K562 (cell line): Measurements from ENCODE around the gene SMNDC1. TPM values are rescaled to one million over a fixed set of nuclear protein-coding genes. Genes with fewer than 3 reads are reported as not detected.
A peak's percentile ranks its signal among the peaks of the same experiment; 100 is the strongest.

Experiments
- CGGBP1 ChIP-seq: fragments of 250-450 bp; sonication (Bioruptor Pico); IDR thresholded peaks from 2 replicates; pipeline ENCODE4 v1.9.0; 2021; ENCODE audit warnings: mild to moderate bottlenecking
- CTBP1 ChIP-seq: fragments of 450-650 bp; IDR thresholded peaks from 2 replicates; pipeline ENCODE4 v1.6.1; 2016; ENCODE audit warnings: borderline replicate concordance
- FOXA3 ChIP-seq, 2 experiments: fragments of 450-650 bp in 1 of 2; sonication (generic) in 1 of 2; formaldehyde crosslinking; IDR thresholded peaks in 1 of 2; conservative IDR thresholded peaks in 1 of 2; 2 replicates each; pipeline versions ENCODE4 v1.4.0 to v1.8.0; 2020 to 2022; ENCODE audit warnings: mild to moderate bottlenecking in 2 of 2, missing genetic modification reagents in 1 of 2
- FOXJ2 ChIP-seq: fragments of 200-800 bp; sonication (Bioruptor generic); IDR thresholded peaks from 2 replicates; pipeline ENCODE4 v1.6.1; 2016; ENCODE audit warnings: missing genetic modification characterization, missing compliant biosample characterization
- FOXK1 ChIP-seq: sonication (generic); formaldehyde crosslinking; IDR thresholded peaks from 2 replicates; pipeline ENCODE4 v1.8.0; 2022; ENCODE audit warnings: missing genetic modification reagents, mild to moderate bottlenecking, borderline replicate concordance
- FOXK2 ChIP-seq, 2 experiments: fragments of 450-650 bp; IDR thresholded peaks in 1 of 2; conservative IDR thresholded peaks in 1 of 2; 2 replicates each; pipeline ENCODE4 v1.6.1; 2016; ENCODE audit warnings: low read depth in 2 of 2, mild to moderate bottlenecking in 1 of 2
- FUS ChIP-seq: fragments of 200-400 bp; formaldehyde crosslinking; optimal IDR thresholded peaks from 2 replicates; pipeline ENCODE3; 2017; ENCODE audit warnings: low read depth, low read length
- IRF2 ChIP-seq: sonication (generic); formaldehyde crosslinking; IDR thresholded peaks from 2 replicates; pipeline ENCODE4 v1.8.1; 2022; ENCODE audit warnings: mild to moderate bottlenecking, missing genetic modification reagents
- MCM2 ChIP-seq: fragments of 450-650 bp; IDR thresholded peaks from 2 replicates; pipeline ENCODE4 v1.6.1; 2017; ENCODE audit warnings: low read depth, mild to moderate bottlenecking
- MEF2D ChIP-seq: conservative IDR thresholded peaks from 2 replicates; pipeline ENCODE4 v1.6.1; 2016; ENCODE audit warnings: low read depth, missing genetic modification characterization, missing compliant biosample characterization
- MIER1 ChIP-seq: fragments of 450-650 bp; IDR thresholded peaks from 2 replicates; pipeline ENCODE4 v1.6.1; 2016; ENCODE audit warnings: antibody characterized with exemption, mild to moderate bottlenecking, low read depth
- NCOR1 ChIP-seq: fragments of 450-650 bp; IDR thresholded peaks from 2 replicates; pipeline ENCODE4 v1.6.1; 2016; ENCODE audit warnings: mild to moderate bottlenecking, moderate library complexity
- NEUROD1 ChIP-seq: fragments of 150-350 bp; IDR thresholded peaks from 2 replicates; pipeline ENCODE4 v1.6.1; 2014; ENCODE audit warnings: borderline replicate concordance, low read length, low read depth; ENCODE audit not compliant: partially characterized antibody
- NFE2 ChIP-seq: IDR thresholded peaks from 2 replicates; pipeline ENCODE4 v1.6.1; 2014; ENCODE audit warnings: antibody characterized with exemption, low read depth
- PHB2 ChIP-seq: fragments of 450-650 bp; IDR thresholded peaks from 2 replicates; pipeline ENCODE4 v1.6.1; 2017; ENCODE audit warnings: low read depth
- PTBP1 ChIP-seq: fragments of 200-400 bp; formaldehyde crosslinking; IDR thresholded peaks from 2 replicates; pipeline ENCODE4 v1.6.1; 2017; ENCODE audit warnings: low read depth, low read length
- SREBF2 ChIP-seq: sonication (generic); formaldehyde crosslinking; IDR thresholded peaks from 2 replicates; pipeline ENCODE4 v1.4.0; 2020; ENCODE audit warnings: mild to moderate bottlenecking, missing genetic modification reagents
- STAT5A ChIP-seq: IDR thresholded peaks from 2 replicates; pipeline ENCODE4 v1.6.1; 2012; ENCODE audit warnings: low read length, inconsistent platforms, borderline replicate concordance
- TARDBP ChIP-seq: fragments of 450-650 bp; IDR thresholded peaks from 2 replicates; pipeline ENCODE4 v1.6.1; 2016
- ZBTB26 ChIP-seq: fragments of 450-650 bp; formaldehyde crosslinking; IDR thresholded peaks from 2 replicates; pipeline ENCODE4 v1.4.0; 2022; ENCODE audit warnings: missing genetic modification characterization
- ZBTB43 ChIP-seq: sonication (generic); formaldehyde crosslinking; IDR thresholded peaks from 2 replicates; pipeline ENCODE4 v1.8.0; 2023; ENCODE audit warnings: mild to moderate bottlenecking, missing genetic modification reagents
- ZBTB9 ChIP-seq: fragments of 450-650 bp; formaldehyde crosslinking; IDR thresholded peaks from 2 replicates; pipeline ENCODE4 v1.4.0; 2020; ENCODE audit warnings: mild to moderate bottlenecking, moderate library complexity
- ZNF140 ChIP-seq: fragments of 250-450 bp; sonication (Bioruptor Pico); IDR thresholded peaks from 2 replicates; pipeline ENCODE4 v1.8.0; 2021; ENCODE audit warnings: moderate library complexity, mild to moderate bottlenecking, inconsistent platforms
- ZNF57 ChIP-seq: fragments of 450-650 bp; formaldehyde crosslinking; IDR thresholded peaks from 2 replicates; pipeline ENCODE4 v1.4.0; 2020; ENCODE audit warnings: mild to moderate bottlenecking, moderate library complexity
- ZNF75A ChIP-seq: fragments of 450-650 bp; formaldehyde crosslinking; IDR thresholded peaks from 2 replicates; pipeline ENCODE4 v1.4.0; 2020; ENCODE audit warnings: mild to moderate bottlenecking
- ZNF79 ChIP-seq: fragments of 250-450 bp; sonication (Bioruptor Pico); IDR thresholded peaks from 2 replicates; pipeline ENCODE4 v1.4.0; 2020; ENCODE audit warnings: low read depth, mild to moderate bottlenecking, moderate library complexity
- polyA plus RNA-seq, 8 experiments: library from polyadenylated mRNA; depleted of rRNA in 4 of 8; stranded (reverse) in 5 of 8; unstranded in 3 of 8; fragments of >200 nt; fragmentation: Nextera tagmentation in 2 of 8; fragmentation: Illumina TruSeq in 1 of 8; extraction: Ambion mirVana in 2 of 8; extraction: Trizol in 1 of 8; gene quantifications; 2 replicates each; pipeline versions ENCODE4 v1.2.1 to v1.2.3, GENCODE V29; 2011 to 2014; ENCODE audit warnings: inconsistent platforms in 1 of 8, missing spikeins in 1 of 8
- total RNA-seq, 7 experiments: library from RNA; depleted of rRNA in 6 of 7; stranded (reverse); fragments of >200 nt in 6 of 7; fragmentation: Illumina TruSeq in 2 of 7; extraction: Trizol in 2 of 7; gene quantifications; 2 replicates each; pipeline versions ENCODE4 v1.2.1 to v1.2.3, GENCODE V29; 2011 to 2021; ENCODE audit warnings: low replicate concordance in 1 of 7

SMNDC1 gene
- total and polyA plus RNA-seq, 9 of the 15 experiments (the other 6 are each of a cell fraction or from before 2014, with no cell fraction given), result 6.8 to 35.8 (median 12.3) TPM

GRCh38 chr10:110304780-110305421, at the start of gene SMNDC1 (continued):
- TF ChIP-seq ZBTB43 (CRISPR knock-in tag) (no peak), ZNF57 (CRISPR knock-in tag) (no peak), FOXJ2 (no peak), FUS (no peak), FOXK2 (conservative IDR thresholded peaks at IDR 0.05 in 1 of 2, IDR thresholded peaks at IDR 0.05 in 1 of 2; ENCODE audit: low read depth in 2 of 2) (peak in 1 of 2 experiments; percentile 22; a peak in 1 of 4 replicates), SREBF2 (CRISPR knock-in tag) (no peak), MEF2D (no peak), ZNF79 (no peak), MCM2 (no peak), ZBTB26 (no peak), CTBP1 (no peak), PTBP1 (no peak), ZNF140 (CRISPR knock-in tag) (no peak), PHB2 (no peak), ZBTB9 (no peak), FOXK1 (no peak), CGGBP1 (CRISPR knock-in tag) (no peak), NCOR1 (no peak), STAT5A (no peak), NEUROD1 (no peak), MIER1 (no peak), ZNF75A (CRISPR knock-in tag) (no peak), IRF2 (CRISPR knock-in tag) (no peak), FOXA3 (CRISPR knock-in tag; conservative IDR thresholded peaks at IDR 0.05 in 1 of 2, IDR thresholded peaks at IDR 0.05 in 1 of 2) (no peak), NFE2 (no peak), TARDBP (no peak)
